Measurements from ENCODE around the gene CHST5. TPM values are rescaled to one million over a fixed set of nuclear protein-coding genes. Genes with fewer than 3 reads are reported as not detected.

Gene CHST5
- polyA plus RNA-seq (2013, experiment 1 of 2; ENCODE audit: insufficient read length) = 0.04 TPM
- 0.07 TPM for polyA plus RNA-seq (2013, experiment 2 of 2; ENCODE audit: insufficient read length)

DNA sequence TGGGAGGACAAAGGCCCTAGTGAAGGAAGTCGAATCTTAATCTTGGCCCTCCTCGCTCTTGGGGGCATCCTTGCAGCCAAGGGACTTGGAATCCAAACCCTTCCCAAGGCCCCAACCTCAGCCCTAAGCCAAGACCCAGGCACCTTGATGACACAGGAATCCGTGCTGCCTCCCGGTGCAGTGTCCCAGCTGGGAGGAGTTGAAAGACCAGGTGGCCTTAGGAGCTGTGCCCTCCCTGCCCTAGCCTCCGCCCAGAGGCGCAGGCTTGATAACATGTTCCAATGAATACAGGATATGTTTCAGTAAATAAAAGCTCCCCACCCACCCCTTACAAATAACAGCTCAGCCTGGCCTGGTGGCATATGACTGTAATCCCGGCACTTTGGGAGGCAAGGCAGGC lies at the start of gene CHST5:
Gene CHST5, minus strand, starts transcription at position 208 of the 400 bp plus-strand sequence. CDS start 5,724 bp downstream, outside the sequence.
- no peak for DNase-seq

DNA sequence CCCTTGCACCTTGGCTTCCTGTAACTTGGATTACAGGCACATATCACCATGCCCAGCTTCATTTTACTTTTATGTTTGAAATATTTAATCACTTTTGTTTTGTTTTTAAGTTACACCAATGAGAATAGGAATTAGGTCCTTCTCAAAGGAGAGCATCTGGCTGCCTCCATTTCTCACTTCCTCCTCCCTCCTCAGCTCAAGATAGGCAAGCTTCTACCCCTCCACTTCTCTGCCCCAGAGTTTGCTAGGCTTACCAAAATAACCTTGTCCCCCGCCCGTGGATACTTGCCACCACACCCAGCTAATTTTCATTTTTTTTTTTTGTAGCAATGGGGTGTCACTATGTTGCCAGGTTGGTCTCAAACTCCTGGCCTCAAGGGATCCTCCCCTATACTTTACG lies 48.2 kb upstream of the CHST5 start:
- no peak for DNase-seq

DNA sequence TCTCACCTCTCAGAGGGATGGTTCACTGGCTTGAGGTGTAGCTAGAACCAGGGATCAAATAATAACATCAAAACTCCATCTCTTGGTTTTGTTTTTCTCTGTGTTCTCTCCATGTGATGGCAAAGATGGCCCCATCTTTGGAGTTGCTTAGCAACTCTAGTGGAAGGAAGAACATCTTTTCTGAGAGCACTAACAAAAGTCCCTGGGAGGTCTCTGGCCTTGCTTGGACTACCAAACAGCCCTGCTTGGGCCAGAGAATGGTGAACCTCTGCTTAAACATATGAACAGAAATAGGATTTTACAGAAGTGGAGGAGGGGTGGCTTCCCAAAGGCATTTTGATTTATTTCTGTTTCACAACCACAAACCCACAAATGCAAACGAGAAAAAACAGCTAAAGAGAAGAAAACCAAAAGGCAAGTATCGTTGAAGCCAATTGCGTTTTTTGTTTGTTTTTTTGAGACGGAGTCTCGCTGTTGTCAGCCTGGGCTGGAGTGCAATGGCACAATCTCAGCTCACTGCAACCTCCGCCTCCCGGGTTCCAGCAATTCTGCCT lies 43.5 kb upstream of the CHST5 start:
- DNase-seq = no peak

DNA sequence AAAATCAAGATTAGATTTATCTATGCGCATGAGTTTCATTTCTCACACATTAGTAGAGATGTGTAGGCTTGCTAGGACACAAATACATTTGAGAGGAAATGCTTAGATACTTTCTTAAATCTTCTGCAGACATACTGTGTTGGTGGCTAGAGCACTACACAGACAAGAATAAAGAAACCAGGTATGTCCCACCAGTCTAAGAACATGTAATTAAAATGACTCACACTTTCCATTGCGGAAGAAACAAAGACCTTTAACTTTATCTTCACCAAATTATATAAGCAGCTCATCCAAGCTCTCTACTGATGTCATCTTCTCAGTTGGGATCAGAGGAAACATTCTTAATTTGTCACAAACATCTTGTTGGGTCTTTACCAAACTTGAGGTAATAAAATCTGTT lies 42.8 kb upstream of the CHST5 start:
- no peak for DNase-seq

DNA sequence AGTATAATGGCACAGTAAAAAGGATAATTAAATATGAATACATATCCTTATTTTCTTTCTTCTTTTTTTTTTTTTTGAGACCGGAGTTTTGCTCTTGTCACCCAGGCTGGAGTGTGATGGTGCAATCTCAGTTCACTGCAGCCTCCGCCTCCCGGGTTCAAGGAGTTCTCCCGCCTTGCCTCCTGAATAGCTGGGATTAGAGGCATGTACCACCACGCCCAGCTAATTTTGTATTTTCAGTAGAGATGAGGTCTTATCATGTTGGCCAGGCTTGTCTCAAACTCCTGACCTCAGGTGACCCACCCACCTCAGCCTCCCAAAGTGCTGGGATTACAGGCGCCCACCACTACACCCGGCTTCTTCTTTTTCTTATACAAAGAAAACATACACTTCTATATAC lies 42.3 kb upstream of the CHST5 start:
- DNase-seq = no peak

DNA sequence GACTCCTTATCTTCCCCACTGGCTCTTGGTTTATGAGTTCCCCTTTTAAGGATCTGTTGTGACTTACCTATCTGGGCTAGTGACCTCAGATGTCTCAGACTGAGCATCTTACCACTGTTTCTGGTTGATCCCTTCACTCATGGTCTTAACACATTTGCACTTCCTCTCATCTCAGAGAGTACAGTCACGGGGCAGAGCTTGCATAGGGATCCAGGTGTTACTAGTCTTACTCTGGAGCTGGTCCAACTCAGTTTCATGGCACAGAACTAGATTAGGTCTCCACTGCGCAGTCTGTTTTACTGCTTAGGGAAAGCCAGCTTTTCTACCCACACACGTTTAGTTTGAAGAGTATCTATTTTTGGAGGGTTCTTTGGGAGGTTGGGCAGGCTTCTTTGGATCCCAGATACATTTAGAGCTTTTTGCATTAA lies 40.5 kb upstream of the CHST5 start:
- no peak for DNase-seq

DNA sequence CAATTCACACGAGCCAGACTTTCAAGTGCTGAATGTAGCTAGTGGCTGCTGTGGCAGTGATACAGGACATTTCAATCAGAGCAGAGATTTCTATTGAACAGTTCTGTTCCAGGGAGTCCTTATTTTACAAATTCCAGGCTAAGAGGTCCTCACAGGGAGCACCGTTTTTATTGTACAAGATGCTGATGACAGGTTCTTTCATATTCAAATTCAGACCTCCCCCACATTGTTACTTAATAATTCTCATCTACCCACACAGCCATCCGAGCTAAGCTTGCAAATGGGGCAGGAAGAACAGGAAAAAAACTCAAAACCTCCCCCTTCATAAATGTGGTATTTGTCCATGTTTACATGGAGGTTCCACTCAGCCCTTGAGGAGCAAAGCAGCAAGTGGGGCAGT lies 40.0 kb upstream of the CHST5 start:
- DNase-seq = no peak

DNA sequence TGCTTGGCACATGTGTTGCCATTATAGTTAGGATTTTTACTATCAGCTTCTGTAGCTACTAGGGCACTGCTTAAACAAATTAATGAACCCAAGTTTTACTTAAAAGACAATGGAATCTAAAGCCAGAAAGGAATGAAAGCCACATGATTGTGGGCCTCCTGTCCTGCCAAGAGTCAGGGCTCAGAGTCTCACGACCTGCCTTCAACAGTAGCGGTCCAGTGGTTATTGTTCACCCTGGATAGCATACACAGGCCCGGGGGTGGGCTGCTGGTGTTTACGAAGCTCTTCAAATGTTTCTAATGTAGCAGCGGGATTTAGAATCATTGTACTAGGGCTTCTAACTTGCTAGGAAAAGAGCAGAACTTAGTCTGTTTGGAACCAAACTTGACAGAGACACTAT lies 38.0 kb upstream of the CHST5 start:
- DNase-seq = no peak

DNA sequence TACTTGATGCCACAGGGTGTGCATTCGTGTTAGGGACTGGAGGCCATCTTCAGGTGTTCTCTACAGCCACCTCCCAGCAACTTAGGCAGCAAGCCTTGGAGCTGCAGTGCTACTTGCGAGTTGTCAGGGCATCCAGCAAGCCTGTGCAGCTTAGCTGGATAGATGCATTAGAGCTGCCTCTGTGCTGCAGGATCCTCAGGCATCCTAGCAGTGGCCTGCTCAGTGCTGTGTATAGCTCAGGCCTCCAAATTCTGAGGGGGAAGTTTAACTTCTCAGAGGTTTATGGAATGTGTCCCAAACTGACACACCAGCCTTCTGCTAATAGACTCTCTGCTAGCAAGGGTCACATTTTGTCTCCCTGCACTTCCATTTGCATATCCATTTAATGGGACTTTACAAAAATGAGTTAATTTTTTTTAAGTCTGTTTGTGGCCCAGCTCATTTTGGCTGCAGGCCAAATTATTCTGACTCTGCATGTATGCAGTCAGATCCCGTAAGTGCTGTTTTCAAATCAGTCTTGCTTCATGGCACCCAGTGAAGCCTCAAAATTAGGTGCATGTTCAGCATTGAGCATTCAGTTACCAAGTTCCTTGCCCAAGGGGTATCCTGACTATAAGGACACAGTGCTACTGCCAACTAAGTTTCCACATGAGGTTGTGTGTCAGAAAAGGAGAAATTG lies 37.1 kb upstream of the CHST5 start:
- DNase-seq = no peak

DNA sequence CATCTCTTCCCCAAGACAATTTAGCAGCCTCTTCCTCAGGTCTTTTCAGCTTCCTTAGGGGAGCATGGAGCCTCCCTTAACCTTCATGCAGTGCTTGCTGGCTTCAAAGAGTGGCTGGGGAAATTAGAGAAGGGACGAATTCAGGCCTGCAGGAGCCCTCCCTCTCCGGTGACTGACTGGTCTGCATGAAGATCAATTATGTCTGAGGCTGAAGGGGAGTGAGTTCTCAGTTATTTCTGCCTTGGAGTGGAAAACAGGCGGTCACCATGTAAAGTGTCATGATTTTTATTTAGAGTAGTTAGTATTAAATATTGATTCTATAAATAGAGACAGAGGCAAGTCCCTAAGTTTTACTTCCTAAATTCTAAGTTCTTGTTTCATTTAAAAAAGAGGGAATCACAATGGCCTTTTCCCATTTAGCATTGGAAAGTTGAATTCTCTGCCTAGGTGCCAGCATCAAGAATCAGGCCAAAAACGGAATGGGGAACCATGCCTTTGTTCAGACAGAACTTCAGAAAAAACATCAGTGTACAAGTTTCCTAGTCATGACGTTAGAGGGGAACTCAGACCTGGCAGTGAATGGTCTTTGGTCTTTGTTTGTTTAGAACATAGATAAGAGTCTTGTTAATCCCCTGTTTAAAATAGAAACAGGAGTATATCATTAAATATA lies 34.6 kb upstream of the CHST5 start:
- DNase-seq = no peak

DNA sequence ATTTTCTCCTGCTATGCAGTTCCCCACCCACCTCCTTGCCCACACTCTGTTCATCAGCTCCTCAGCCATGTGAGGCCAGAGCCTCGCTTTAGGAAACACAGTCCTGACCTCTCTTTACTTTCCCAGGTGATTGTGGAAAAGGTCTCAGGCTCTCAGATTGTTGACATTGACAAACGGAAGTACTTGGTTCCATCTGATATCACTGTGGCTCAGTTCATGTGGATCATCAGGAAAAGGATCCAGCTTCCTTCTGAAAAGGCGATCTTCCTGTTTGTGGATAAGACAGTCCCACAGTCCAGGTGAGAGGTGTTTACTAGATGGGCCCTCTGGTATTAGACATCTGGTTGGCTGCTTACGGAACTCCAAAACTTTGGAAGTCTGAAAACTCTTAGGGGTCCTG lies 32.0 kb upstream of the CHST5 start:
- no peak for DNase-seq

DNA sequence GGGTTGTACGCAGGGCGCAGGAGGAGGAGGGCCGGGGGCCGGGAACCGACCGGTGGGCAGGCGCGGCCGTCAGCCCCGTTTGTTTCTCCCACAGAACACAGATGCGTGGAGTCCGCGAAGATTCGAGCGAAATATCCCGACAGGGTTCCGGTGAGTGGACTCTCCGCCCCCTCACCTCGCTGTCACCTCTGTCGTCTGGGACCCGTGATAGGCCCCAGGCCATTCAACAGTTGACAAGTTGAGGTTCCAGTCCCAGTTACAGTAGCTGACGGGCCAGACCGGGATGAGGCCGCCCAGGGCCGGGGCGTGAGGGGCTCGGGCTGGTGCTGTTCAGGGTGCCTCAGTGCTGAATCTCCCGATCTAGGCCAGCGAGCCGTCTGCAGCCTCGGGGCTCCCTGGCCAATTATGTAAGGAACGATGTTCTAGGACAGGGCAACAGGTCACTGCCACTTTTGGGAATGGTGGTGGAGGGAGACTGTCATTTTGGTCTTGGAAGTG lies 30.9 kb upstream of the CHST5 start:
- no peak for DNase-seq

DNA sequence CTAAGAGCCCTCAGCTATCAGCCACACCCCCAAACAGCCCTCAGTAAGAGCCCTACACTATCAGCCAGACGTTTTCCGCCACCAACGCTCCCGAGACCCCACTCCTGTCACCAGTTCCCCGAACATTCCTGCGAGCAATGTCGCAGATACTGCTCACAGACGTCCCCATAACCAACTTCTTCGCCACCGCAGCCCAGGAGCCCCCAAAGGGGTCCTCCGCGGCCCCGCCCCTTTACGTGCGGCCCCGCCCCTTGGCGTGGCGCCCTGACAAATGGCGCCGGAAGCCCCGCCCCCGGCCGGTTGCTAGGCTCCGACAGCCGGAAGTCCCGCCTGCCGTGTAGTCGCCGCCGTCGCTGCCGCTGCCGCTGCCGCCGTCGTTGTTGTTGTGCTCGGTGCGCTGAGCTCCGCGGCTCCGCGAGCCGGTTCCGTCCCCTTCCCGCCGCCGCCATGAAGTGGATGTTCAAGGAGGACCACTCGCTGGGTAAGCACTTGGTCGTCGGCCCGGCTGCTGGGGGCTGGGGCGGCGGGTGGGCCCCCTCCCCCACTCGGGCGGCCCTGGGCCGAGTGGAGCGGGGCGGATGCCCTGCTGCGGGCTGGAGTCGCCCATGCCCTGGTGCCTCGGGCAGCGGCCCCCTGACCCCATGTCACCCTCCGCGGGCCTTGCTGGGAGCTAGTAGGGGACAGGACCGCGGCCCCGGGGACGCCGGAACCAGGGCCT lies 30.3 kb upstream of the CHST5 start, which contains the start of gene GABARAPL2:
Gene GABARAPL2, plus strand, starts transcription at position 340 of the 718 bp plus-strand sequence. Its CDS starts 108 bp downstream, at position 448.
- DNase-seq = peak; percentile 73

DNA sequence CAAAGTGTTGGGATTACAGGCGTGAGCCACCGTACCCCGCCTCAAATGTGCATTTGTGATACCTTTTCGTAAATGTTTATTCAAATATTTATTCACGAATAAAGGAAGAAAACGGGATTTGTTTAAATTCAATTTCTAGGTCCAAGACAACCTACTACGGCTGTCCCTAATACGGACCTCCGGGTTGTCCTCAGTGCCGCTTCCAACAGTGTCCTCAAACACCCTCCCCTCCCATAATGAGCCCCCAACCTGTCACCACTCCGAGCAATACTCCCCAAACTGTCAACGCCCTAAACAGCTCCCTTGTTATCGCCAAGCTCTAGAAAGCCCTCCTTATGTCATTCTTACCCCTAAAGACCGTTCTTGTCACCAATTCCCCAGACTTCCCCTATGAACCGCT lies 29.7 kb upstream of the CHST5 start:
- no peak for DNase-seq

DNA sequence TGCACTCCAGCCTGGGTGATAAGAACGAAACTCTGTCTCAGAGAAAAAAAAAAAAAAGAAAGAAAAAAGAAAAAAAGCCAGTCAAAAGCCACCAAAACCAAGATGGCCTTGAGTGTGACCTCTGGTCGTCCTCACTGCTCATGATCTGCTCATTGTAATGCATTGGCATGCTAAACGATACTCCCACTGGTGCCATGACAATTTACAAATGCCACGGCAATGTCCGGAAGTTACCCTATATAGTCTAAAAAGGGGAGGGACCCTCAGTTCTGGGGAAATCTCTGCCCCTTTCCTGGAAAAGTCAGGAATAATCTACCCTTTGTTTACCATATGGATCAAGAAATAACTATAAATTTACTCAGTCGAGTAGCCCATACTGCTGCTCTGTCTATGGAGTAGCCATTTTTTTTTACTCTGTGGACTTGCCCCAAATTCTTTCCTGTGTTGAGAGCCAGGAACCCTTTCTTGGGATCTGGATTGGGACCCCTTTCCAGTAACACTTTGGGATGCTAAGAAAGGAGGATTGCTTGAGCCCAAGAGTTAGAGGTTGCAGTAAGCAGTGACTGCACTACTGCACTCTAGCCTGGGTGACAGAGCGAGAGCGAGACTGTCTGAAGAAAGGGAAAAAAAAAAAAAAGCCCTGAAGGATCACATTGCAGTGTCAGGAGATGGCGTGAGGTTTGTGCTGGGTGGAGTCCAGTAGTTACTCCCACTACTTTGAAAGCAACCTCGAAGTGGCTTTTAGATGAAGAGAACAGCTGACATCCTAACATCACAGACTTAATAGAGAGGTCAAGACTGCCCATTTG lies 23.9 kb upstream of the CHST5 start:
- DNase-seq = peak; percentile 33

DNA sequence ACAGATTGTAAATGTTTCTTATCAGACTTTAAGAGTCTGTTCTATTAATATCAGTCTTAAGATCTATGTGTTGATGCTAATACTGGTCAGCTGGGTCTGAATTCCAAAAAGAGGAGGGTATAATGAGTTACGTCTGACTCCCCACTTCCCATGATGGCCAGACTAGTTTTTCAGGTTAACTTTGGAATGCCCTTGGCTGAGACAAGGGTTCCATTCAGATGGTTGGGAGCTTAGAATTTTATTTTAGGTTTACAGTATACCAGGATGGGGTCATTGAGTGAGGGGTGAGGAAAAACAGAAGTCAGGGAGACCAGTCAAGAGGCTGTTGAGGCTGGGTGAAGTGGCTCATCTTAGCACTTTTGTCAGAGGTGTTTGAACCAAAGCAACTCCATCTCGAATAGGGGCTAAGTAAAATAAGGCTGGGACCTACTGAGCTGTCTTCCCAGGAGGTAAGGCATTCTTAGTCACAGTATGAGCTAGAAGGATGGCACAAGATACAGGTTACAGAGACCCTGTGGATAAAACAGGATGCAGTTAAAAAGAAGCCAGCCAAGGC lies 23.0 kb upstream of the CHST5 start:
- DNase-seq = no peak

DNA sequence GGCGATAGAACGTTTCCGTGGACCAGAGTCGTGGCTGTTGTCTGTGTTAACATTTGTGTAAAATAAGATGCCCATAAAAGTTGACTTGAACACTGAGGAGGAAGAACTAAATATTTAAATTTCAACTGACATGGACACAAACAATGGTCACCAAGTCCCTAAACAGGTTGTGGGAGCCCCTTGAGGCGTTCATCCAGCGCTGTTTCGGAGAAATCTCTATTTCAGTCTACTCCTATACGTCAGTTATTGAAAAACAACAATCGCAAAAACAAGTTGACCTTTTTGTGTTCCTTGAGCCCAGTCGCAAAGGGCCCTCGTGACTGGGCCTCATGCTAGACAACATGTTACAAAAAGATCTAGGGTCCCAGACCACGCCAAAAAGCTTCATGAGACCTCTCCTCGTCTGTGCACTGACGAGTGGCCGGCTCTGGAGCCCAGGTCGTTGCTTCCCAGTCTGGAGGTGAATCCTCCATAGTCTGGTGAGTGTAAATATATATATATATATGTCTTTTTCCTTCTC lies 20.6 kb upstream of the CHST5 start:
- DNase-seq = no peak

DNA sequence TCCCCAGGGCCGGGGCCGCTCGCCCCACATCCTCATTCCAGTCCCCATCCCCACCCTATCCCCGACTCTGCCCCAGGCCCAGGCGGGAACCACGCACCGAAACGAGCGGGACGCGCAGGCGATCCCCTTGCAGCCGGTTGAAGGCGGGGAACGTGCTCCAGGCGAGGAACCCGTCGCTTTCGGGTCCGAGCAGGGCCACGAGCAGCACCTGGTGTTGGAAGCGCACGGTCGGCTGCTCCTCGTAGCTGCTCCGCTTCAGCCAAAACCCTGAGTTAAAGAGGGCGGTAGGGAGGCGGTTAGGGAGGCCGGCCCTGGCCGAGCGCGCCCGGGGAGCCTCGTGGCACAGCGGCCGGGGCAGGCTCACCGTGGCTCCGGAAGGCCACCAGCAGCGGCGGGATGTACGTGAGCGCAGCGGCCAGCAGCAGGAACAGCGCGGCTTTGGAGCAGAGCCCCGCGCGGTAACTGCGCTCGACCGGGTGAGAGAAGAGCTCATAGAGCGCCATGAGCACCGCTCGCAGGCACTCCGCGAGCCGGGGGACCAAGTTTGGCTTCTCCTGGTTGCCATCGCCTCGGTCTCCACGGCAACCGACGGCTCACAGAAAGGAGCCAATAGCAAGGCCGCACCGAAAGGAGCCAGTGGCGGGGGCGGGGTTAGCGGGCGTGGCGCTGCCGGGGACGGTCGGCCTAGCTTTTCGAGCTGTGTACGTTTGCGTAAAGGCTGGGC lies 20.0 kb upstream of the CHST5 start, which contains the start of gene TMEM231:
Gene TMEM231, minus strand, starts transcription at position 546 of the 724 bp plus-strand sequence. Its CDS starts 43 bp downstream, at position 503.
- DNase-seq = peak; percentile 93

DNA sequence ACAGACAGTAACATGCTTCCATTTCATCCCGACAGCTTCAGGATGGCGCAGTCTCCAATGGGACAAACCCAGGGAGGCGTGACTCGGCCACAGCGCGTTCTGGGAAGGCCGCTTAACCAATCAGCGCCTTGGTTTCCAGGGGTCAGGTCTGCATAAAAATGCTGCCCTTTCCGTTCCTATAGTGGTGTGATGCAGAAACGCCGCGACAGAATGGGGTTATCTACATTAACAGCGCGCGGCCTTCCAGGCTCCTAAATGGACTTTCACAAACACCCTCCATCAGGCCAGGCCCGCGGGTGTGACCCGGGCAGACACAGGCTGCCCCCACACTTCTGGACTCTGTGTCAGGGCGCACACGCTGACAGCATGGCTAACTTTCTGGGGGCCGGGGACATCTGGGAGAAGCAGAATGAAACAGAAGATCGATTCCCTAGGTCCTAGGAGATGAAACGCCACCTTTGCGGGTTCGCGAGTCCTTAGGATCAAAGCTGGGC lies 19.4 kb upstream of the CHST5 start:
- peak; percentile 91 for DNase-seq

DNA sequence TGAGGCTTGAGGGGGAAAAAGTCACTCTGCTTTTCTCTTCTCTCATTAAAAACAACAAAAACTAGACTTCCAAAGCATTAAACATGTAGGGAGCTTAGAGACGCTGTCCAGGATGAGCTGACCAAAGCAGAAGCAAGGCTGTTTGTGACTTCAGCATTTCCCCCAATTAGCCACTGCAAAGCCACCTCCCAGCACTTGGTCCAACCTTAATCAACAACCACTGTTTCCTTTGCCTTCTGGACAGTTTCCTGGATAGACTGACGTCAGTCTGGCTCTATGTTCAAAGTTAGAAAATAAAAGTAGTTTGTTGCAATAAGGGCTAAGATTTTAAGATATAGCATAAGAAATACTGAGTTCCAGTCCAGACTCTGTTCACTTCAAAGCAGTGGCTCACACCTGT lies 17.0 kb upstream of the CHST5 start:
- DNase-seq = no peak

All from fibroblast of skin of abdomen (primary cell).